B cell (primary cell): ENCODE results near the gene GAP43.

Experiments used
- CTCF ChIP-seq: fragments of 200-600 bp; IDR thresholded peaks from one replicate; pipeline ENCODE4 v1.8.0; 2022; ENCODE audit warnings: antibody characterized with exemption, mild to moderate bottlenecking
- EZH2 ChIP-seq: IDR thresholded peaks from 2 replicates; pipeline ENCODE4 v1.6.1; 2012; ENCODE audit warnings: borderline replicate concordance, low read depth, mild to moderate bottlenecking, moderate library complexity, low read length; ENCODE audit not compliant: insufficient read depth, poor library complexity, severe bottlenecking

- TF ChIP-seq CTCF (no peak), EZH2 (no peak)
Observed at GRCh38 chr3:115590873-115591272, 32.4 kb upstream of the GAP43 start.
